ENCODE results near the gene ARHGAP22. TPM values are rescaled to one million over a fixed set of nuclear protein-coding genes. Genes with fewer than 3 reads are reported as not detected.

The ARHGAP22 gene
- polyA plus RNA-seq, 1 experiment, result 7.2 TPM

- no peaks in the 10 kb centered on the region for H3K36me3 ChIP-seq (ENCODE audit: control insufficient read depth, insufficient read depth, low read length)
- TF ChIP-seq, protein P1, sequence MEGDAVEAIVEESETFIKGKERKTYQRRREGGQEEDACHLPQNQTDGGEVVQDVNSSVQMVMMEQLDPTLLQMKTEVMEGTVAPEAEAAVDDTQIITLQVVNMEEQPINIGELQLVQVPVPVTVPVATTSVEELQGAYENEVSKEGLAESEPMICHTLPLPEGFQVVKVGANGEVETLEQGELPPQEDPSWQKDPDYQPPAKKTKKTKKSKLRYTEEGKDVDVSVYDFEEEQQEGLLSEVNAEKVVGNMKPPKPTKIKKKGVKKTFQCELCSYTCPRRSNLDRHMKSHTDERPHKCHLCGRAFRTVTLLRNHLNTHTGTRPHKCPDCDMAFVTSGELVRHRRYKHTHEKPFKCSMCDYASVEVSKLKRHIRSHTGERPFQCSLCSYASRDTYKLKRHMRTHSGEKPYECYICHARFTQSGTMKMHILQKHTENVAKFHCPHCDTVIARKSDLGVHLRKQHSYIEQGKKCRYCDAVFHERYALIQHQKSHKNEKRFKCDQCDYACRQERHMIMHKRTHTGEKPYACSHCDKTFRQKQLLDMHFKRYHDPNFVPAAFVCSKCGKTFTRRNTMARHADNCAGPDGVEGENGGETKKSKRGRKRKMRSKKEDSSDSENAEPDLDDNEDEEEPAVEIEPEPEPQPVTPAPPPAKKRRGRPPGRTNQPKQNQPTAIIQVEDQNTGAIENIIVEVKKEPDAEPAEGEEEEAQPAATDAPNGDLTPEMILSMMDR (IDR thresholded peaks at IDR 0.05; ENCODE audit: insufficient read depth, low read depth, low read length), result peak; percentile 53
- ChIA-PET POLR2A (no interaction called here), CTCF (interaction anchor here (0.6 to 8.5 kb wide), 33 partner anchors 10 to 170 kb away, joined by 3 to 87 read pairs (median 3); no protein-coding TSS in a partner anchor)
- peak overlapping the region; percentile 56 for H3K4me3 ChIP-seq (ENCODE audit: low read depth, low read length)
- DNase-seq (ENCODE audit: low read depth), result no peak
- no peaks in the 10 kb centered on the region for H3K27me3 ChIP-seq (ENCODE audit: control insufficient read depth, insufficient read depth, low read length)
These were observed 80.8 kb downstream of the ARHGAP22 start for GRCh38 chr10:48523820-48524758.

GRCh38 chr10:48523212-48523819, 81.6 kb downstream of the ARHGAP22 start:
- DNase-seq (ENCODE audit: low read depth), result peak; percentile 59
- Histone ChIP-seq H3K36me3 (ENCODE audit: control insufficient read depth, insufficient read depth, low read length) (no peaks in the 10 kb centered on the region; the same call in 1 of the 2 replicates), H3K27me3 (ENCODE audit: control insufficient read depth, insufficient read depth, low read length) (no peaks in the 10 kb centered on the region), H3K4me3 (ENCODE audit: low read depth, low read length) (peak overlapping the region; percentile 56)
- ChIA-PET POLR2A (interaction anchor here (0.7 kb wide), 1 partner anchor 33 kb away, joined by 3 read pairs; no protein-coding TSS in a partner anchor), CTCF (interaction anchor here (0.6 to 8.5 kb wide), 19 partner anchors 9 to 157 kb away, joined by 3 to 87 read pairs (median 4); no protein-coding TSS in a partner anchor)
- TF ChIP-seq, protein P1 (IDR thresholded peaks at IDR 0.05; ENCODE audit: insufficient read depth, low read depth, low read length), result no peak

DNA sequence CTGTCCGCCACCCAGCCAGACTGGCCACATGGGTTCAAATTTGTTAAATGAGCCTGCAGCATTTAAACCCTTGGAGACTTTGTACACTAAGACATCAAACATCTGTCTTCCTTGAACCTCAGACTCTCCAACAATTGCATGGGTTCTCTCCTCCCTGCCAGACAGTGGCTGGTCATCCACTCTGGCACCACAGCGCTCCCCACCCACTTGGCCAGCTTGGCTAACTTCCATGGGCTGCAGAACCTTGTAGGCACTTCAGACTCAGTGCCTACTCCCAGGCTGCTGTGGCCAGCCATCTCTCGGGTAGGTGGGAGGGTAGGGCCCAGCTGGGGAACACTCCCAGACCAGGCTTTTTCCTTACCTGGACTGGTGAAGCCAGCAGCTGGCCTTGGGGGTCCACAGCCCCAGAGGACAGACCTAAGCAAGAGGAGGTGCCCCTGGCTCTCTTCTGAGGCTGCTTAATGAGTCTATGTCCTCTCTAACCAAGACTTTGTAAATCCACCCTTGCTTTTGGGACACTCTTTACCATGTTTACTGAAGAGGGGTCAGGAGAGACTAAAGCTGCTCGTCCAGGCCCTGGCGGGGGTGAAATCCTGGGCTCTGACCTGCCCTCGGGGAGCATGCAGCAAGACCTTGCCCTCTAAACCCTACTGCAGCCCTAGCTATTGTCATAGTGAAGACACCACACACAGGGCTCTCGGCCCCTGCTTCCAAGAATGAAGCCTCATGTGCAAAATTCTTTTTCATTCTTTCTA, 82.7 kb downstream of the ARHGAP22 start:
- no peak for DNase-seq (ENCODE audit: low read depth)
- ChIA-PET CTCF (interaction anchor here (1.2 to 8.5 kb wide), 6 partner anchors 9 to 155 kb away, joined by 3 to 87 read pairs (median 4); no protein-coding TSS in a partner anchor), POLR2A (interaction anchor here (0.7 kb wide), 1 partner anchor 34 kb away, joined by 3 read pairs; no protein-coding TSS in a partner anchor)
- Histone ChIP-seq H3K27me3 (ENCODE audit: control insufficient read depth, insufficient read depth, low read length) (no peaks in the 10 kb centered on the region), H3K36me3 (ENCODE audit: control insufficient read depth, insufficient read depth, low read length) (no peaks in the 10 kb centered on the region; the same call in 1 of the 2 replicates), H3K4me3 (ENCODE audit: low read depth, low read length) (no peak overlapping the region)
- TF ChIP-seq, protein P1 (IDR thresholded peaks at IDR 0.05; ENCODE audit: insufficient read depth, low read depth, low read length), result no peak

DNA sequence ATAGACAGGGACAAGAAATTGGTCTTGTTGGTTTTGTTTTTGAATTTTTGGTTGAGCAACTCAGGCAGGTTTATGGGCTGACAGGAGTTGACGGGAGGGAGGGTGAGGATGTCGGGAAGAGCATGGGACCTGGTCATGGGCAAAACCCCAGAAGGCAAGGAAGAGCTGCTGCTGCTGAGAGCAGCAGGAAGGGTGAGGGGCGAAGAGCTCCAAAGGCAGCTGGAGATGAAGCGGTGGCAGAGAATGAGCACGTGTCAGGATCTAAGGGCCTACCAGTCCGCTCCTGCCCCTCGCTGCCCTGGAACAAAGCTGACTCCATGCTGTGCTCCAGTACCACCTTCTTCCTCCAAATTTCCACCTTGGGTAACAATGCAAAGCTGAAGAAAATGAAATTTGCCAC, 84.3 kb downstream of the ARHGAP22 start:
- no peak for DNase-seq (ENCODE audit: low read depth)
- Histone ChIP-seq H3K36me3 (ENCODE audit: control insufficient read depth, insufficient read depth, low read length) (no peaks in the 10 kb centered on the region; the same call in 1 of the 2 replicates), H3K4me3 (ENCODE audit: low read depth, low read length) (no peak overlapping the region), H3K27me3 (ENCODE audit: control insufficient read depth, insufficient read depth, low read length) (no peaks in the 10 kb centered on the region)
- ChIA-PET POLR2A (no interaction called here), CTCF (interaction anchor here (0.7 to 8.5 kb wide), 6 partner anchors 11 to 204 kb away, joined by 3 to 87 read pairs (median 4); no protein-coding TSS in a partner anchor)
- TF ChIP-seq, protein P1 (IDR thresholded peaks at IDR 0.05; ENCODE audit: insufficient read depth, low read depth, low read length), result no peak

Measured in BJ (cell line).